Astrocyte of the cerebellum (primary cell): ENCODE data around the gene TNS4.

ENCODE experiments used
- DNase-seq: peaks from one replicate; pipeline ENCODE4 v3.0.0-alpha.2; 2011; ENCODE audit warnings: low read depth
- H3K4me3 ChIP-seq: 2 replicates; pipeline ENCODE4 v1.5.1; 2011; ENCODE audit warnings: mild to moderate bottlenecking, low read depth, low read length, moderate library complexity
- CTCF ChIP-seq: IDR thresholded peaks from 2 replicates; pipeline ENCODE4 v1.5.1; 2012; ENCODE audit warnings: low read length, low read depth, moderate library complexity, mild to moderate bottlenecking; ENCODE audit errors: missing control alignments
- in situ Hi-C: cut with HindIII; loops from 2 replicates; pipeline ENCODE4 v1.10.0; 2017; ENCODE audit warnings: low sequenced_read_pairs

The TNS4 gene

GRCh38 chr17:40545660-40546059 is 44.2 kb upstream of the TNS4 start:
- H3K4me3 ChIP-seq: no peak overlapping the region
- no peak for TF ChIP-seq CTCF
- in situ Hi-C loops: no loop called here
- DNase-seq: no peak

- DNase-seq: peak; percentile 86
- TF ChIP-seq CTCF: no peak
Measured at GRCh38 chr17:40542558-40543411, 41.4 kb upstream of the TNS4 start.

GRCh38 chr17:40541873-40542557 is 40.6 kb upstream of the TNS4 start:
- in situ Hi-C loops: no loop called here
- no peak overlapping the region for H3K4me3 ChIP-seq
- TF ChIP-seq CTCF: no peak
- DNase-seq: no peak

More at GRCh38 chr17:40542558-40543411, 41.4 kb upstream of the TNS4 start:
- in situ Hi-C loops: no loop called here
- no peak overlapping the region for H3K4me3 ChIP-seq

GRCh38 chr17:40541060-40541872 is 39.8 kb upstream of the TNS4 start:
- in situ Hi-C loops: no loop called here
- DNase-seq: no peak
- no peak overlapping the region for H3K4me3 ChIP-seq
- TF ChIP-seq CTCF: no peak

GRCh38 chr17:40540448-40540847 is 39.0 kb upstream of the TNS4 start:
- no peak for DNase-seq
- no peak overlapping the region for H3K4me3 ChIP-seq
- no peak for TF ChIP-seq CTCF
- in situ Hi-C loops: no loop called here

- TF ChIP-seq CTCF: no peak
- in situ Hi-C loops: no loop called here
- no peak overlapping the region for H3K4me3 ChIP-seq
- no peak for DNase-seq
Measured at GRCh38 chr17:40539711-40540411, 38.4 kb upstream of the TNS4 start.
